Mucosa of rectum (tissue), 2 donors: ENCODE results near the gene STXBP5.

Experiments
- H3K27ac ChIP-seq, 2 donors: one replicate each; pipeline ENCODE4 v1.7.0; 2013; ENCODE audit warnings: inconsistent platforms in 2 of 2, low read depth in 2 of 2, low read length in 2 of 2
- H3K27me3 ChIP-seq, 2 donors: one replicate each; pipeline ENCODE4 v1.7.0; 2013; ENCODE audit warnings: low read length in 2 of 2; ENCODE audit not compliant: control insufficient read depth in 2 of 2, insufficient read depth in 2 of 2
- H3K36me3 ChIP-seq, 2 donors: one replicate each; pipeline ENCODE4 v1.7.0; 2013; ENCODE audit warnings: low read length in 2 of 2; ENCODE audit not compliant: control insufficient read depth in 2 of 2, insufficient read depth in 2 of 2
- H3K4me1 ChIP-seq, 2 donors: one replicate each; pipeline ENCODE4 v1.7.0; 2013; ENCODE audit warnings: low read length in 2 of 2, mild to moderate bottlenecking in 1 of 2; ENCODE audit not compliant: control insufficient read depth in 2 of 2, insufficient read depth in 2 of 2
- H3K4me3 ChIP-seq, 2 donors: one replicate each; pipeline ENCODE4 v1.7.0; 2013; ENCODE audit warnings: low read length in 2 of 2
- H3K9ac ChIP-seq, 2 donors: one replicate each; pipeline ENCODE4 v1.7.0; 2013; ENCODE audit warnings: low read length in 2 of 2, low read depth in 1 of 2, mild to moderate bottlenecking in 1 of 2
- H3K9me3 ChIP-seq, 2 donors: one replicate each; pipeline ENCODE4 v1.7.0; 2013; ENCODE audit warnings: low read length in 2 of 2; ENCODE audit not compliant: control insufficient read depth in 2 of 2
- donor health status: healthy.
- donor health status: Normal muscosa, but diverticular disease.

The STXBP5 gene

DNA sequence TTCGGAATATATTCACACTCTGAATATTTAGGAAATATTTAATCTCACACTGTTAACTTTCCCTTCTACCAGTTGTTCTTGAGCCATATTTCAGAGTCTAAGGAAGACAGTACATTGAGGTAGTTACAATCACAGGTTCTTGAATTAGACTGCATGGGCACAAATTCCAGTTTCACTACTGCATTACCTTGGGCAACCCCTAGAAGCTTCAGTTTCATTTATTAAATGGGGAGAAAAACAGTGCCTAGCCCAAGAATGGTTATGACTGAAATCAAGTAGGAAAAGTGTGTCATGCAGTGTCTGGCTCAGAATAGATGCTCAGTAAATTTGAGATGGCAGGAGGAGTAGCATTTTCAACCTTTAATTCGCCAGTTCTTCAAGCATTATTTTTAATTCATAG is 179.8 kb downstream of the STXBP5 start:
- Histone ChIP-seq H3K27ac (no peak overlapping the region), H3K27me3 (no peaks in the 10 kb centered on the region), H3K9me3 (no peaks in the 10 kb centered on the region), H3K9ac (no peak overlapping the region), H3K36me3 (peaks cover 18 to 21% of the 10 kb centered on the region in 2 donors), H3K4me3 (no peak overlapping the region), H3K4me1 (no peaks in the 10 kb centered on the region)

DNA sequence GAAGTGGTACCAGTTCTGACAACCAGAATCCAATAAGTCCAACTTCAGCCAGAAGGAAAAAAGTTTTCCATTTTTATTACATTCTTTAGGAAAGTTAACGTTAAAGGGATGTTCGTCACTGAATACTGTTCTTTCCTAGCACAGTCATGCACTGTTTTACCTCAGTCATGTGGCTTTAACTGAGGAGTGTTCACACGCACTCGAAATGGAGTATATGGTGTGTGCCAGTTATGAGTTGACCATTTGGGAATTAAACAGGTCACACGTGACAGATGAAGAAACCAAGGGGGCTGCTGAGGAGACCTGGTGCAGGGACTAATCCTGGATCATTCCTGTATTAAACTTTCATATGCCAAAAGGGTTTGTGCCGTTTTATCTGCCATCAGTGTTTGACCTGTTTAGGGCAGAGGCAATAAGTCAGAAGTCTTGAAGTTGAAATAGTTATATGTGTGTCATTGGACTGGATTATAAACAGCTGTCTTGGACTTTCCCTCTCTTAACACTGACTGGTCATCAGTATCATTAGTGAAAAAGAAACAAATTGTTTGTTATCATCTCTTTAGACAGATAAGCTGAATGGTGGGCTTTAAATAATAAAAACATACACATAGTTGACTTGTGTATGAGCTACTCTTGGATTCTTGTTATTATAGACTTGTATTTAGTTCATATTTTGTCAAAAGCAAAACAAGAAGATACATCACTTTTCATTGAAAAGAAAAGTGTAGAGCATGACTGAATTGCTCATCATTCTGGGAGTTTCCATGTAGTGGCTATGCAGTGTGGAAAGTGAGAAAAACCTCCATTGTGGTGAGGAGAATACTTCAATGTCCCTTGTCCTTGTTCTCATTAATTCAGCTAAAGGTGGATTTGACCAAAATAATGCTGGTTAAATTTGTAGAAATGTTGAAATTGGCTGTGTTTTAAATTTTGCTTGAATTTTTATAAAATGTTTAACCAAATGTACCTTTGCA is 180.8 kb downstream of the STXBP5 start:
- no peaks in the 10 kb centered on the region for H3K4me1 ChIP-seq
- H3K4me3 ChIP-seq: no peak overlapping the region
- peaks cover 16 to 21% of the 10 kb centered on the region in 2 donors for H3K36me3 ChIP-seq
- H3K27me3 ChIP-seq: no peaks in the 10 kb centered on the region
- H3K27ac ChIP-seq: no peak overlapping the region
- H3K9ac ChIP-seq: no peak overlapping the region
- no peaks in the 10 kb centered on the region for H3K9me3 ChIP-seq

GRCh38 chr6:147389463-147389862 is 185.2 kb downstream of the STXBP5 start:
- Histone ChIP-seq H3K36me3 (peaks cover 7% of the 10 kb centered on the region in 2 donors), H3K4me3 (no peak overlapping the region), H3K9me3 (no peaks in the 10 kb centered on the region), H3K27me3 (no peaks in the 10 kb centered on the region), H3K9ac (no peak overlapping the region), H3K4me1 (no peaks in the 10 kb centered on the region), H3K27ac (no peak overlapping the region)

GRCh38 chr6:147390909-147391536 is 186.8 kb downstream of the STXBP5 start:
- Histone ChIP-seq H3K27ac (no peak overlapping the region), H3K4me1 (no peaks in the 10 kb centered on the region), H3K9ac (no peak overlapping the region), H3K4me3 (no peak overlapping the region), H3K9me3 (no peaks in the 10 kb centered on the region), H3K36me3 (no peaks in the 10 kb centered on the region), H3K27me3 (no peaks in the 10 kb centered on the region)

GRCh38 chr6:147392917-147393625 is 188.9 kb downstream of the STXBP5 start:
- H3K4me1 ChIP-seq: no peaks in the 10 kb centered on the region
- H3K9ac ChIP-seq: no peak overlapping the region
- no peaks in the 10 kb centered on the region for H3K36me3 ChIP-seq
- H3K27ac ChIP-seq: no peak overlapping the region
- no peak overlapping the region for H3K4me3 ChIP-seq
- no peaks in the 10 kb centered on the region for H3K9me3 ChIP-seq
- no peaks in the 10 kb centered on the region for H3K27me3 ChIP-seq

DNA sequence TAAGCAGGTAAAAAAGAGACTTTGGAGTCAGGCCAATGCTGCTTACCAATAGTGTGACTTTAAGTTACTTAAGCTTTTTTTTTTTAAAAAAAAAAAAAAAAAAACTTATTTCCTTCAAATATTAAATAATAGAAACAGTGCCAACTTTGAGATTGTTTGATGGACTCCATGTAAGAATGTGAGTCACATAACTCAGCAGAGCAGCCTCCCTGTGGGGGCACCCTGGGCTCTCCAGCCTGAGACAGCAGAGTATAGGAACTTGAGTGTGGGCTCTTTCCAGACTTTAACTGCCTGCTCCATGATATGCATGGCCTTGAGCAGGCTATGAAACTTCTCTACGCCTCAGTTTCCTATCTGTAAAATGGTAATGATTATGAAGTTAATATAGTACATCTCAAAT is 190.9 kb downstream of the STXBP5 start:
- no peaks in the 10 kb centered on the region for H3K9me3 ChIP-seq
- no peak overlapping the region for H3K27ac ChIP-seq
- no peak overlapping the region for H3K9ac ChIP-seq
- H3K4me3 ChIP-seq: no peak overlapping the region
- no peaks in the 10 kb centered on the region for H3K36me3 ChIP-seq
- no peaks in the 10 kb centered on the region for H3K4me1 ChIP-seq
- no peaks in the 10 kb centered on the region for H3K27me3 ChIP-seq

GRCh38 chr6:147397306-147397705 is 193.1 kb downstream of the STXBP5 start:
- Histone ChIP-seq H3K4me3 (no peak overlapping the region), H3K4me1 (no peaks in the 10 kb centered on the region), H3K9ac (no peak overlapping the region), H3K9me3 (peaks cover 0 to 7% of the 10 kb centered on the region in 2 donors), H3K27me3 (no peaks in the 10 kb centered on the region), H3K27ac (no peak overlapping the region), H3K36me3 (no peaks in the 10 kb centered on the region)

- Histone ChIP-seq H3K27ac (no peak overlapping the region), H3K9ac (no peak overlapping the region), H3K9me3 (peaks cover 0 to 7% of the 10 kb centered on the region in 2 donors)
These were observed 196.8 kb downstream of the STXBP5 start for GRCh38 chr6:147400968-147401367.

GRCh38 chr6:147401779-147402178 is 197.6 kb downstream of the STXBP5 start:
- Histone ChIP-seq H3K4me3 (no peak overlapping the region), H3K4me1 (no peaks in the 10 kb centered on the region), H3K9ac (no peak overlapping the region), H3K27me3 (no peaks in the 10 kb centered on the region), H3K27ac (no peak overlapping the region), H3K36me3 (no peaks in the 10 kb centered on the region), H3K9me3 (peaks cover 0 to 7% of the 10 kb centered on the region in 2 donors)

More at GRCh38 chr6:147400968-147401367, 196.8 kb downstream of the STXBP5 start:
- Histone ChIP-seq H3K4me3 (no peak overlapping the region), H3K4me1 (no peaks in the 10 kb centered on the region), H3K36me3 (no peaks in the 10 kb centered on the region), H3K27me3 (no peaks in the 10 kb centered on the region)

- no peak overlapping the region for H3K9ac ChIP-seq
- H3K4me1 ChIP-seq: no peaks in the 10 kb centered on the region
- no peak overlapping the region for H3K27ac ChIP-seq
- no peaks in the 10 kb centered on the region for H3K9me3 ChIP-seq
- no peaks in the 10 kb centered on the region for H3K27me3 ChIP-seq
- no peak overlapping the region for H3K4me3 ChIP-seq
- H3K36me3 ChIP-seq: no peaks in the 10 kb centered on the region
These were observed 202.6 kb downstream of the STXBP5 start for GRCh38 chr6:147406783-147407182.
